ENCODE results near the gene TMEM31. TPM values are rescaled to one million over a fixed set of nuclear protein-coding genes. Genes with fewer than 3 reads are reported as not detected.

TMEM31 gene
- total and polyA plus RNA-seq, 2 of the 8 experiments (the other 6 are each of a cell fraction or from before 2014, with no cell fraction given), result 0.65 TPM; not detected in 1

DNA sequence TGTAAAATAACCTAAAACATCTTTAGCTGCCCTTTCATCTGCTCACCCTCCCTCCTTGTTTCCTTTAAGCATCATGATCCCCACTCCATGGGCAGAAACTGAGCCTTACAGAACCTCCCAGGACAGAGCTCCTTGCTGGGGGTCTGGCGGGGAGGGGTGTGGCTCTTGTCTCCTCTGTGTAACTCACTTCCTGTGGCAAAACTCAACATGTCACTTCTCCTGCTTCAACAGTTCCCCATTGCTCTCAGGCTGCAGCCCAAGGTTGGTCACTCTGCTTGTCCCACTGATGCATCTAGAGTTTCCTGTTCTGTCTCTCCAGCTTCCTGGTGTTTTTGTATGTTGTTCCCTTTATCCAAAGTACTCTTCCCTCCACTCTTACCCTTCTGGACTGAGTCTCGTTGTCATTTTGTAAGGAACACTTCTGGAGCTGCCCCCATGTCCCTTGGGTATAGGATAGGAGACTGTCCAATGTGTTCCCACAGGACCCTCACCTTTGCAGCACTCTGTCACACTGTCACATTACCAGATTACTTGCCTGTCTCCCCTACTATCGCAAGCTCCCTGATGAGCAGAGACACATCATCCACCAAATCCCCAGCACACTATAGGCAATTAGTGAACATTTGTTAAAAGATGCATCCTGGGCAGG, 19.6 kb downstream of the TMEM31 start:
- Histone ChIP-seq H3K56ac (replicated peaks; ENCODE audit: insufficient read length, low read depth, low read length) (no peak overlapping the region), H4K20me1 (replicated peaks in 1 of 2; ENCODE audit: control insufficient read depth in 1 of 2, insufficient read depth in 2 of 2, low read length in 2 of 2) (no peaks in the 10 kb centered on the region), H3K4me3 (ENCODE audit: extremely low read depth in 1 of 4, insufficient read depth in 2 of 4, low read depth in 3 of 4, low read length in 4 of 4) (no peak overlapping the region), H2BK120ac (replicated peaks; ENCODE audit: low read depth, low read length) (no peak overlapping the region), H3K18ac (ENCODE audit: extremely low read depth, low read length) (no peak overlapping the region), H3K79me2 (ENCODE audit: control insufficient read depth in 1 of 2, insufficient read depth in 2 of 2, low read length in 2 of 2) (no peaks in the 10 kb centered on the region), H3K4me1 (replicated peaks in 1 of 4; ENCODE audit: control insufficient read depth in 3 of 4, insufficient read depth in 4 of 4, low read length in 3 of 4) (peaks cover 7 to 22% (median 17%) of the 10 kb centered on the region in 4 experiments), H2BK12ac (ENCODE audit: low read depth, low read length) (peak overlapping the region; percentile 50; the same call in 1 of the 2 replicates), H3K27ac (ENCODE audit: low read depth, low read length) (no peak overlapping the region), H2BK20ac (ENCODE audit: low read length) (no peak overlapping the region), H4K5ac (ENCODE audit: insufficient read length, low read depth, low read length) (no peak overlapping the region), H2AFZ (ENCODE audit: low read length) (no peak overlapping the region), H3K4me2 (ENCODE audit: insufficient read depth in 1 of 2, low read depth in 2 of 2, low read length in 2 of 2) (0 out of 4 replicates have a peak overlapping the region, but pooled peaks of 1 of the 2 experiments have one; percentile 15), H3K4ac (replicated peaks; ENCODE audit: insufficient read length, low read depth, low read length) (no peak overlapping the region), H3K14ac (ENCODE audit: insufficient read length) (no peak overlapping the region), H2AK5ac (ENCODE audit: low read depth, low read length) (no peak overlapping the region), H3K79me1 (ENCODE audit: low read depth, low read length) (no peaks in the 10 kb centered on the region), H3K23ac (ENCODE audit: insufficient read length) (no peak overlapping the region), H4K91ac (replicated peaks; ENCODE audit: insufficient read length, low read length) (no peak overlapping the region), H3K23me2 (ENCODE audit: low read depth, low read length) (no peaks in the 10 kb centered on the region), H4K8ac (ENCODE audit: extremely low read depth, insufficient read depth, low read length) (no peak overlapping the region), H3K9me3 (ENCODE audit: insufficient read depth in 2 of 2, low read depth in 1 of 2, low read length in 1 of 2) (no peaks in the 10 kb centered on the region), H2BK15ac (ENCODE audit: low read length) (no peak overlapping the region), H3K27me3 (replicated peaks in 1 of 4; ENCODE audit: control insufficient read depth in 3 of 4, extremely low read depth in 1 of 4, insufficient read depth in 3 of 4, low read length in 3 of 4) (no peaks in the 10 kb centered on the region; a peak in 1 of 7 replicates), H3K36me3 (ENCODE audit: control insufficient read depth in 2 of 4, insufficient read depth in 4 of 4, low read length in 3 of 4) (no peaks in the 10 kb centered on the region), H3K9ac (replicated peaks in 1 of 4; ENCODE audit: extremely low read depth in 1 of 4, low read depth in 3 of 4, low read length in 3 of 4) (no peak overlapping the region), H2BK5ac (ENCODE audit: low read depth, low read length) (peak overlapping the region; percentile 45; the same call in 1 of the 2 replicates)
- no peak for DNase-seq (ENCODE audit: low read depth in 1 of 2, low spot score in 2 of 2)
- POLR2A ChIA-PET (ENCODE audit: partially characterized antibody), result interaction anchor here (0.9 to 4.6 kb wide), 9 partner anchors 8 to 54 kb away, joined by 3 to 26 read pairs (median 3); no protein-coding TSS in a partner anchor
- FAIRE-seq, result no peak
- 70% methylated on average over 3 of the region's 3 CpGs; no CpG with 5 or more reads in 1 of the 2 experiments for WGBS, 2 experiments (ENCODE audit: extremely low coverage in 1 of 2, insufficient coverage in 1 of 2, insufficient read length in 1 of 2, insufficient replicate concordance in 2 of 2, low coverage in 1 of 2, low lambda C conversion rate in 2 of 2, missing lambda C conversion rate in 1 of 2)
- CTCF ChIA-PET (ENCODE audit: partially characterized antibody), result interaction anchor here (0.5 to 2.5 kb wide), 14 partner anchors 8 to 929 kb away, joined by 3 to 8 read pairs (median 4); partner anchors contain the start of gene TMEM31
- no peak for TF ChIP-seq SP4 (IDR thresholded peaks at IDR 0.05; ENCODE audit: low read length)
- no peak for TF ChIP-seq SIX5 (IDR thresholded peaks at IDR 0.05; ENCODE audit: low read depth, low read length)
- no peak for TF ChIP-seq BACH1 (IDR thresholded peaks at IDR 0.05; ENCODE audit: low read length)
- no peak for TF ChIP-seq EGR1 (IDR thresholded peaks at IDR 0.05; ENCODE audit: borderline replicate concordance, low read depth, low read length)
- no peak for TF ChIP-seq JUN (IDR thresholded peaks at IDR 0.05; ENCODE audit: low read depth, low read length)
- no peak for TF ChIP-seq RNF2 (IDR thresholded peaks at IDR 0.05; ENCODE audit: borderline replicate concordance, low read depth, low read length, missing control alignments, poor library complexity, severe bottlenecking)
- TF ChIP-seq, protein P1, sequence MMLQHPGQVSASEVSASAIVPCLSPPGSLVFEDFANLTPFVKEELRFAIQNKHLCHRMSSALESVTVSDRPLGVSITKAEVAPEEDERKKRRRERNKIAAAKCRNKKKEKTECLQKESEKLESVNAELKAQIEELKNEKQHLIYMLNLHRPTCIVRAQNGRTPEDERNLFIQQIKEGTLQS (IDR thresholded peaks at IDR 0.05; ENCODE audit: insufficient read depth, low read depth, low read length), result no peak
- TF ChIP-seq KDM5A (IDR thresholded peaks at IDR 0.05; ENCODE audit: low read length), result no peak
- TF ChIP-seq SUZ12 (IDR thresholded peaks at IDR 0.05; ENCODE audit: low read length), result no peak
- no peak for TF ChIP-seq ZNF274 (IDR thresholded peaks at IDR 0.05; ENCODE audit: borderline replicate concordance, extremely low read depth, low read length)
- TF ChIP-seq BCL11A (IDR thresholded peaks at IDR 0.05; ENCODE audit: low read depth in 2 of 2, low read length in 2 of 2), result no peak
